Measurements from ENCODE around the gene CSF3R. TPM values are rescaled to one million over a fixed set of nuclear protein-coding genes. Genes with fewer than 3 reads are reported as not detected.

The CSF3R gene
- total and polyA plus RNA-seq, 2 donors from 2014 or later: 1.4 to 13.3 TPM

- TF ChIP-seq CTCF (IDR thresholded peaks at IDR 0.05; ENCODE audit: borderline replicate concordance, extremely low read depth, insufficient read depth): no peak
- no peak overlapping the region for H3K9ac ChIP-seq (ENCODE audit: low read length in 3 of 3)
- H3K9me3 ChIP-seq (ENCODE audit: control insufficient read depth in 2 of 3, insufficient read depth in 1 of 3, low read length in 3 of 3): no peaks in the 10 kb centered on the region
- peaks cover 0 to 7% (median 6%) of the 10 kb centered on the region in 3 donors for H3K4me1 ChIP-seq (ENCODE audit: control insufficient read depth in 2 of 3, insufficient read depth in 2 of 3, low read depth in 1 of 3, low read length in 3 of 3)
- no peaks in the 10 kb centered on the region for H3K27me3 ChIP-seq (ENCODE audit: control insufficient read depth, insufficient read depth, low read length)
- H3K4me3 ChIP-seq (ENCODE audit: low read length in 3 of 3): no peak overlapping the region
- FAIRE-seq (no peak), DNase-seq (no peak)
- peaks cover 0 to 4% (median 2%) of the 10 kb centered on the region in 3 donors for H3K36me3 ChIP-seq (ENCODE audit: control insufficient read depth in 2 of 3, insufficient read depth in 3 of 3, low read length in 3 of 3)
- intact Hi-C loops (cut with DNase I): no loop called here
- no peak overlapping the region for H3K27ac ChIP-seq (ENCODE audit: low read depth in 2 of 2, low read length in 2 of 2)
These were observed 45.9 kb downstream of the CSF3R start for GRCh38 chr1:36436821-36437220.

- Histone ChIP-seq H3K36me3 (ENCODE audit: control insufficient read depth in 2 of 3, insufficient read depth in 3 of 3, low read length in 3 of 3) (peaks cover 4 to 7% (median 6%) of the 10 kb centered on the region in 3 donors), H3K27ac (ENCODE audit: low read depth in 2 of 2, low read length in 2 of 2) (no peak overlapping the region), H3K27me3 (ENCODE audit: control insufficient read depth, insufficient read depth, low read length) (no peaks in the 10 kb centered on the region), H3K9me3 (ENCODE audit: control insufficient read depth in 2 of 3, insufficient read depth in 1 of 3, low read length in 3 of 3) (no peaks in the 10 kb centered on the region), H3K4me3 (ENCODE audit: low read length in 3 of 3) (no peak overlapping the region), H3K4me1 (ENCODE audit: control insufficient read depth in 2 of 3, insufficient read depth in 2 of 3, low read depth in 1 of 3, low read length in 3 of 3) (peaks cover 0 to 6% (median 3%) of the 10 kb centered on the region in 3 donors), H3K9ac (ENCODE audit: low read length in 3 of 3) (no peak overlapping the region)
- intact Hi-C loops (cut with DNase I): no loop called here
- no peak for TF ChIP-seq CTCF (IDR thresholded peaks at IDR 0.05; ENCODE audit: borderline replicate concordance, extremely low read depth, insufficient read depth)
- DNase-seq: no peak
- no peak for FAIRE-seq
These were observed 49.6 kb downstream of the CSF3R start for GRCh38 chr1:36433102-36433501.

GRCh38 chr1:36432616-36433015, 50.1 kb downstream of the CSF3R start:
- FAIRE-seq (no peak), DNase-seq (peak in 1 of 5 donors; percentile 39)
- TF ChIP-seq CTCF (IDR thresholded peaks at IDR 0.05; ENCODE audit: borderline replicate concordance, extremely low read depth, insufficient read depth): no peak

GRCh38 chr1:36425791-36426190, 56.9 kb downstream of the CSF3R start:
- Histone ChIP-seq H3K27ac (ENCODE audit: low read depth in 2 of 2, low read length in 2 of 2) (no peak overlapping the region), H3K4me3 (ENCODE audit: low read length in 3 of 3) (no peak overlapping the region), H3K27me3 (ENCODE audit: control insufficient read depth, insufficient read depth, low read length) (no peaks in the 10 kb centered on the region), H3K4me1 (ENCODE audit: control insufficient read depth in 2 of 3, insufficient read depth in 2 of 3, low read depth in 1 of 3, low read length in 3 of 3) (no peaks in the 10 kb centered on the region), H3K9ac (ENCODE audit: low read length in 3 of 3) (no peak overlapping the region), H3K9me3 (ENCODE audit: control insufficient read depth in 2 of 3, insufficient read depth in 1 of 3, low read length in 3 of 3) (no peaks in the 10 kb centered on the region), H3K36me3 (ENCODE audit: control insufficient read depth in 2 of 3, insufficient read depth in 3 of 3, low read length in 3 of 3) (peaks cover 2 to 10% (median 8%) of the 10 kb centered on the region in 3 donors)
- no peak for TF ChIP-seq CTCF (IDR thresholded peaks at IDR 0.05; ENCODE audit: borderline replicate concordance, extremely low read depth, insufficient read depth)
- FAIRE-seq (no peak), DNase-seq (no peak)
- intact Hi-C loops (cut with DNase I): no loop called here

More at GRCh38 chr1:36432616-36433015, 50.1 kb downstream of the CSF3R start:
- no peak overlapping the region for H3K27ac ChIP-seq (ENCODE audit: low read depth in 2 of 2, low read length in 2 of 2)
- no peaks in the 10 kb centered on the region for H3K27me3 ChIP-seq (ENCODE audit: control insufficient read depth, insufficient read depth, low read length)
- H3K4me3 ChIP-seq (ENCODE audit: low read length in 3 of 3): no peak overlapping the region
- H3K9ac ChIP-seq (ENCODE audit: low read length in 3 of 3): no peak overlapping the region
- intact Hi-C loops (cut with DNase I): no loop called here
- peaks cover 0 to 6% (median 3%) of the 10 kb centered on the region in 3 donors for H3K4me1 ChIP-seq (ENCODE audit: control insufficient read depth in 2 of 3, insufficient read depth in 2 of 3, low read depth in 1 of 3, low read length in 3 of 3)
- peaks cover 4 to 7% (median 6%) of the 10 kb centered on the region in 3 donors for H3K36me3 ChIP-seq (ENCODE audit: control insufficient read depth in 2 of 3, insufficient read depth in 3 of 3, low read length in 3 of 3)
- H3K9me3 ChIP-seq (ENCODE audit: control insufficient read depth in 2 of 3, insufficient read depth in 1 of 3, low read length in 3 of 3): no peaks in the 10 kb centered on the region

Data from kidney (tissue), 14 donors.